Body of pancreas (tissue), 4 donors: ENCODE results near the gene CD55. TPM values are rescaled to one million over a fixed set of nuclear protein-coding genes. Genes with fewer than 3 reads are reported as not detected.

Experiments used
- ATAC-seq: fragments of 150-250 bp; one replicate; pipeline ENCODE4 v1.9.1; 2016
- DNase-seq, 4 donors: peaks; one replicate each; pipeline ENCODE4 v3.0.0-alpha.2; 2019
- H3K27ac ChIP-seq, 4 donors: fragments of 200-600 bp; sonication (generic); 1 replicate in 3 of 4; 2 replicates in 1 of 4; pipeline versions ENCODE4 v1.5.1 to v1.6.1; 2016 to 2019; ENCODE audit warnings: mild to moderate bottlenecking in 1 of 4, mixed read lengths in 1 of 4, moderate library complexity in 1 of 4
- H3K27me3 ChIP-seq, 2 donors: fragments of 200-600 bp; sonication (generic); one replicate each; pipeline ENCODE4 v1.6.0; 2016; ENCODE audit warnings: mild to moderate bottlenecking in 1 of 2
- H3K36me3 ChIP-seq, 2 donors: fragments of 200-600 bp; sonication (generic); replicated peaks in 1 of 2; 2 replicates each; pipeline ENCODE4 v1.5.1; 2016; ENCODE audit warnings: low read depth in 2 of 2; ENCODE audit not compliant: insufficient read depth in 1 of 2
- H3K4me1 ChIP-seq: fragments of 200-600 bp; sonication (generic); one replicate; pipeline ENCODE4 v1.6.0; 2016
- H3K4me3 ChIP-seq, 2 donors: fragments of 200-600 bp; sonication (generic); 1 replicate in 1 of 2; 2 replicates in 1 of 2; pipeline ENCODE4 v1.5.1; 2016 to 2019
- H3K9me3 ChIP-seq, 3 donors: fragments of 200-600 bp; sonication (generic); 1 replicate in 2 of 3; 2 replicates in 1 of 3; pipeline ENCODE4 v1.5.1; 2016
- CTCF ChIP-seq, 7 experiments: fragments of 450-650 bp in 4 of 7; fragments of 200-600 bp in 3 of 7; sonication (generic) in 3 of 7; IDR thresholded peaks; one replicate each; pipeline ENCODE4 v1.5.1; 2016 to 2019; ENCODE audit warnings: antibody characterized with exemption in 7 of 7
- POLR2A ChIP-seq, 3 donors: fragments of 450-650 bp; IDR thresholded peaks; one replicate each; pipeline ENCODE4 v1.6.1; 2016; ENCODE audit warnings: antibody characterized with exemption in 3 of 3, mild to moderate bottlenecking in 2 of 3
- WGBS, 2 donors: methylation state at CpG; one replicate each; pipeline ENCODE4 v1.1.5; 2017; 5-methylcytosine and 5-hydroxymethylcytosine counted together
- intact Hi-C: fragments of 100-400 bp; cut with DNase I; formaldehyde crosslinking; loops from one replicate; pipeline ENCODE4 v1.15.1; 2023
- total RNA-seq, 2 donors: library from RNA; depleted of rRNA; stranded (reverse); fragments of >200 nt; gene quantifications; one replicate each; pipeline ENCODE4 v1.1.0, GENCODE V29; 2016

The CD55 gene
- total RNA-seq, 2 donors from 2014 or later = 27.0 to 29.8 TPM

GRCh38 chr1:207304710-207305488, 16.6 kb upstream of the CD55 start:
- TF ChIP-seq POLR2A (IDR thresholded peaks at IDR 0.05) = no peak
- H3K36me3 ChIP-seq = no peaks in the 10 kb centered on the region
- no peak for DNase-seq
- H3K9me3 ChIP-seq = no peaks in the 10 kb centered on the region
- no peak overlapping the region for H3K27ac ChIP-seq
- intact Hi-C loops = no loop called here
- H3K4me3 ChIP-seq = no peak overlapping the region
- H3K4me1 ChIP-seq = peaks cover 10% of the 10 kb centered on the region
- no peaks in the 10 kb centered on the region for H3K27me3 ChIP-seq
- peak; percentile 52 for ATAC-seq
- 67 to 72% methylated on average over 8 of the region's 8 CpGs for WGBS, 2 donors

GRCh38 chr1:207305489-207305873, 16.0 kb upstream of the CD55 start:
- TF ChIP-seq POLR2A (IDR thresholded peaks at IDR 0.05) (no peak), CTCF (IDR thresholded peaks at IDR 0.05) (no peak)
- no peak overlapping the region for H3K4me3 ChIP-seq
- H3K9me3 ChIP-seq = no peaks in the 10 kb centered on the region
- WGBS, 2 donors = 86 to 89% methylated on average over 6 of the region's 6 CpGs
- DNase-seq (no peak), ATAC-seq (no peak)
- no peak overlapping the region for H3K27ac ChIP-seq
- H3K4me1 ChIP-seq = peaks cover 14% of the 10 kb centered on the region
- no peaks in the 10 kb centered on the region for H3K27me3 ChIP-seq
- intact Hi-C loops = no loop called here
- no peaks in the 10 kb centered on the region for H3K36me3 ChIP-seq

- Histone ChIP-seq H3K4me3 (no peak overlapping the region), H3K27me3 (no peaks in the 10 kb centered on the region), H3K27ac (no peak overlapping the region), H3K9me3 (no peaks in the 10 kb centered on the region), H3K36me3 (no peaks in the 10 kb centered on the region), H3K4me1 (peaks cover 14% of the 10 kb centered on the region)
- no peak for DNase-seq
- 65 to 78% methylated on average over 1 of the region's 1 CpG for WGBS, 2 donors
- intact Hi-C loops = no loop called here
- ATAC-seq = no peak
- no peak for TF ChIP-seq CTCF (IDR thresholded peaks at IDR 0.05)
- TF ChIP-seq POLR2A (IDR thresholded peaks at IDR 0.05) = no peak
Measured at GRCh38 chr1:207306023-207306422, 15.5 kb upstream of the CD55 start.

- TF ChIP-seq CTCF (IDR thresholded peaks at IDR 0.05) (no peak), POLR2A (IDR thresholded peaks at IDR 0.05) (no peak)
- Histone ChIP-seq H3K27ac (no peak overlapping the region), H3K27me3 (no peaks in the 10 kb centered on the region), H3K4me3 (no peak overlapping the region), H3K9me3 (no peaks in the 10 kb centered on the region), H3K4me1 (peaks cover 14% of the 10 kb centered on the region), H3K36me3 (no peaks in the 10 kb centered on the region)
- intact Hi-C loops = no loop called here
- no peak for DNase-seq
- ATAC-seq = no peak
- 78 to 85% methylated on average over 5 of the region's 5 CpGs for WGBS, 2 donors
Measured at GRCh38 chr1:207306603-207307002, 14.9 kb upstream of the CD55 start.

GRCh38 chr1:207308451-207309190, 12.9 kb upstream of the CD55 start:
- no peaks in the 10 kb centered on the region for H3K9me3 ChIP-seq
- no peak overlapping the region for H3K4me3 ChIP-seq
- WGBS, 2 donors = 85 to 92% methylated on average over 2 of the region's 2 CpGs
- H3K4me1 ChIP-seq = peaks cover 14% of the 10 kb centered on the region
- DNase-seq (no peak), ATAC-seq (no peak)
- no peaks in the 10 kb centered on the region for H3K27me3 ChIP-seq
- TF ChIP-seq CTCF (IDR thresholded peaks at IDR 0.05) = no peak
- TF ChIP-seq POLR2A (IDR thresholded peaks at IDR 0.05) = no peak
- peak overlapping the region in 1 of 4 donors; percentile 46 for H3K27ac ChIP-seq
- no peaks in the 10 kb centered on the region for H3K36me3 ChIP-seq
- intact Hi-C loops = no loop called here
